ENCODE results near the gene PRUNE1.

PRUNE1 gene

DNA sequence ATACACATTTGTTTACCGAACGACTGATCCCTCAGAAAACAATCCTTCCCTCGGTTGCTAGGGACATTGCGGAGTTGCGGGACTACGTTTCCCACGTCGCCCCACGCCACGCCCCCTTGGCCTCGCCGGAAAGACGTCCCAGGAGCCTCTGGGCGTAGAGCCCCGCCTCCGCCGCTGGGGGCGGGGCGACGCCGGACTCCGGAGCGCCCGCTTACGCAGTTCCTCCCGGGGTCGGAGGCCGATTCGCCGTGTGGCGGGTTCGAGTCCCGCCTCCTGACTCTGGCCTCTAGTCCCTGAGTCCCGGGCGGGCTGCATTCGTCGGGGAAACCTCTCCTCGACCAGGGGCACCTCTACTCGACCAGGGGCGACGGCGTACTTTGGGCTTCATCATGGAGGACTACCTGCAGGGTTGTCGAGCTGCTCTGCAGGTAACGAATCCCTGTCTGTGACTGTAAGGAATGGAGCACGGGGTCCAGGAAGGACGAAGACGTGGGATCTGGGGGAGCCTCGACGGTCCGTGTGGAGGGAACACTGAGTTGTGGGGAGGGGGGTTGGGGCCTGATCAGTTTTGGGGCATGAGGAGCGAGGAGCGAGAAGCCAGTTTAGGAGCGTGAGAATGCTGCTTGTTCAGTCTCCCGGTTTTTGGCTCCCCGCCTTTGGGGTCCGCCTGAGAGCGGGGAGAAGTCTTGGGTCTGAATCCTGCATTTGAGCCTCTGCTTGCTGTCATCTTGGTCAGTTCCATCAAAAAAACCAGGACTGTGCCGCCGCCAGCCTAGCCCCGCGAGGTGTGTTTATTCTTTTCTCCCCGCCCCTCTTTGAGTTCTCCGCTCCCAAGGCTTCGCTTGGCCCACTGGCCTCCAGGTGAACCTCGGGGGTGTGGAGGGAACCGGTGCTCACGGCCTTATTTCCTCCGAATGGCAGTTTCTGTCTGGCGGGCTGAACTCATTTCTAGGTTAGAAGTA is at the start of gene PRUNE1:
TSS of gene PRUNE1 (plus strand) at position 206 of the 962 bp plus-strand sequence. CDS start at position 390, 184 bp downstream.
- DNase-seq = peak; percentile 97

- no peak for DNase-seq
Measured at GRCh38 chr1:150960646-150961045, 47.6 kb upstream of the PRUNE1 start.

DNA sequence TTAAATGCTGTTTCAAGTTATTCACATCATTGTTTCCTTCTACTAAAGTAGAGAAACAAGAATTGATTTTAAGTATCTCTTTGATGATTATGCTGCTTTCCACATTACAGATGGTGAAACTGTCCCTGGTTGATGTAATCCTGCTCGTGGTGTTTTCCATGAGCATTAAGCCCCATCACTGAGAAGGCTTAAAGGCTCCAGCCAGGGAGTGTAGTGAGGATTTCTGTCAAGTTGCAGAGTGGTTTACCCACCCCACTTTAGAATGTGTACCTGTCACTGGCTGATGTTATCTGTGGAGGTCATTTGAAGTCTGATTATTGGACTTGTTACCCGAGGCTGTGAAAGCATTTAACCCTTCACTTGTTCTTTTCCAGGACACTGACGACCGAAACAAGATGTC is 46.5 kb upstream of the PRUNE1 start:
- no peak for DNase-seq

DNA sequence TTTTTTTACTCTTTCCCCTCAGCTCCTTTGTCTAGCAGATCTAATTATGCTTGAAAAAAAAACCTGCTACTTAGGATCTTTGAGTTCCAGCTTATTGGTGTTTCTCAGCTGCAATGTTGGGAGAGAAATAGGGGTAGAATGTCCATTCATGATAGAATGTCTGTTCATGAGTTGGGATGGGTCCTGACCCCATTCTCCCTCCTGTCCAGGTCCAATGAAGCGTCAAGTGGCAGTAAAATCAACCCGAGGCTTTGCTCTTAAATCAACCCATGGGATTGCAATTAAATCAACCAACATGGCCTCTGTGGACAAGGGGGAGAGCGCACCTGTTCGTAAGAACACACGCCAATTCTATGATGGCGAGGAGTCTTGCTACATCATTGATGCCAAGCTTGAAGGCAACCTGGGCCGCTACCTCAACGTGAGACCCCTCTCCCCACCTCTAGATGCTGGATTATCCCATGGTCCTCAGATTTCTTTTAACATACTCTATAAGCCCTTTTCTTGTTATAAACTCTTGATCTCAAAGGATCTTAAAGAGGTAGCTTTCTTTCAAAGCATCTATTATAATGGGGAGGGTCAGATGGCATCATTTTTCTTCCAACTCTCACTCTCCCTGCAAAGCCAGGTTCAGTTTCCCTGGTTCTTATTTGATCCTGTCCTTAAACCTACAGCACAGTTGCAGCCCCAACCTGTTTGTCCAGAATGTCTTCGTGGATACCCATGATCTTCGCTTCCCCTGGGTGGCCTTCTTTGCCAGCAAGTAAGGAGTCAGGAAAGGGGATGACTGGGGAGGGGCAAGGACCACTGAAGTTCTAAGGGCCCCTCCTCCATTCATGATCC is 44.7 kb upstream of the PRUNE1 start:
- DNase-seq = no peak

DNA sequence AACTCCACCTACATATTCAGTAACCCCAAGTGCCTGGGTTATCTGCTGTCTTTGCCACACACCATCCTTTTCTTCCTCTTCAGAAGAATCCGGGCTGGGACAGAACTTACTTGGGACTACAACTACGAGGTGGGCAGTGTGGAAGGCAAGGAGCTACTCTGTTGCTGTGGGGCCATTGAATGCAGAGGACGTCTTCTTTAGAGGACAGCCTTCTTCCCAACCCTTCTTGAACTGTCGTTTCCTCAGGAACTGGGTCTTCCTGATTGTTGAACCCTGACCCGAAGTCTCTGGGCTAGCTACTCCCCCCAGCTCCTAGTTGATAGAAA is 44.1 kb upstream of the PRUNE1 start:
- no peak for DNase-seq

DNA sequence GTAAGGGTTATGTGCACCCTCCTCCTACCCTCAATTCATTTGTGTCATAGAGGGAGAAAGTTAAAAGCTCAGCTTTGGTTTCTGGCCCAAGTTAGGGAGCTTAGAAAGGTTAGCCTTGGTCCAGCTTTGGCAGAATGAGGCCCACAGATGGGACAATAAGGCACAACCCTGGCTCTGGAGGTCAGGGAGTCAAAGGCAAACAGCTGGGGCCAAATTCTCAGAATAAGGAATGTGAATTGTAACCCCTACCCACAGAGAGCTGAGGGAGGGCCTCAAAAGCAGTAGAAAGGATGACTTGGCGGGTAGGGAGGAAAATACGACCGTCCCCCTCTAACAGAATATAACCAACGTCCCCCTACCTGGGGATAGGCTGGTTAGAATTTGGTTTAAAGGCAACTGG is 42.6 kb upstream of the PRUNE1 start:
- DNase-seq = no peak

- DNase-seq = no peak
Measured at GRCh38 chr1:150966011-150966410, 42.2 kb upstream of the PRUNE1 start.

GRCh38 chr1:150967936-150968335 is 40.3 kb upstream of the PRUNE1 start:
- DNase-seq = no peak

GRCh38 chr1:150968491-150968890 is 39.8 kb upstream of the PRUNE1 start:
- DNase-seq = no peak

DNA sequence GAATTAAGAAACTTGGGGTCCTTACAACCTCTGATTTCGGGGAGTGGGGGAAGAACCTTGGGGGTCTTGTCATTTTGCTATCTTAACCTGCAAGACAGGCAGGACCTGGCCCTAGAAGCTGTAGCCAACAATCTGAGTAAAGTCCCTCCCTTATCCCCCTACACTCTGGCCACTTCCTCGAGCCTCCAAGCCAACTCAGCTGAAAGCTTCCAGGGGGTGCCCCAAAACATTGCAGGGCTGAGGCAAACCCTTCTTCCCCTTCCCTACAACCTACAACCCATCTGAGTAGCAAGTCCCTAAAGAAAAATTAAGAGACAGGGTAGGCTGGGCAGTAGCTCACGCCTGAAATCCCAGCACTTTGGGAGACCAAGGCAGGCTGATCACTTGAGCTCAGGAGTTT is 38.6 kb upstream of the PRUNE1 start:
- DNase-seq = no peak

- peak; percentile 70 for DNase-seq
Measured at GRCh38 chr1:150970808-150971582, 37.3 kb upstream of the PRUNE1 start.

GRCh38 chr1:150971583-150972416 is 36.4 kb upstream of the PRUNE1 start:
- peak; percentile 58 for DNase-seq

DNA sequence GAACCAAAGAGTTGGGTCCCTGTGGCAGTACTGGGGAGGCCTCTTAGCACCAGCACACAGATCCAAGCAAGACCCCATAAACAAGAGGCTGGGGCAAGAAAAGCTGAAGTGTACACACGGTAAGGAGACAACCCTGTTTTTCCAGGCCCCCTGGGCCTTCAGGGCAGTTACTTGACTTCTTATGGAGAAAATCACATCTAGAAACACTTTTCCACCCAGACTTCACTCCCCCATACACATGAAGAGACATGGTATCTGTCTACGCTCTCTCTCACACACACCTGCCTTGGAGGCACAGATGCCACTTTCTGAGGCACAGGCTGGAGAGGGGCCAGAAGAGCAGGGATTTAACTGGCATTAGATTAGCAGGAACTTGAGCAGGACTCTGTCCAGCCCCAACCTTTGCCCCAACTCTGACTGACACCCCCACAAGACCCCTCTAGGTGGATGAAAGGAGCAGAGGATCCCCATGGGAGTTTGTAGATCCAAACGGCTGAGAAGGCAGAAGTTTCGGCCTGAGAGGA is 35.8 kb upstream of the PRUNE1 start:
- no peak for DNase-seq

DNA sequence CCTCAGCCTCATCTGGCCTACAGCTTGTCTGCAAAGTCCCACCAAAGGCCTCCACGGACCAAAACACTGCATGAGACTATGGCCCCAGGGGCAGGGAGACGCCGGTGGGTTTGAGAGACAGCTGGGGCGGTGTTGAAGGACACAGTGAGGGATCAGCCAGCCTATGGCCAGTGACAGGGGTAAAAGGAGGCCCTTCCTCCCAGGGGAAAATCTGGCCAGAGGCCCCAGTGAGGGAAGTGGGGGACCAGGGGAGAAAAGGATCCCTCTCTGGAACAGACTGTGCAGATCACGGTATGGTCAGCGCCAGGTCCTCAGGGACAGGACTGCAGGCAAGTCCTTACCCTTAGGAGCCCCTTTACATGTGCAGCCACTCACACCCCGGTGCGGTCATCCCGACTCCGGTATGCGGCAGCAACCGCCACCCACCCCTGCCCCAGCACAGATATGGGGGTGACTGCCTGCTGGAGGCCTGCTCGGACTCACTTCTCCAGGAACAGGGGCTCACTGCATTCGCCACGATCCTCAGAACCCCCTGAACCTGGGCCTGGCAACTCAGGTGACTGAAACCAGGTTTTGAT is 34.9 kb upstream of the PRUNE1 start:
- no peak for DNase-seq

GRCh38 chr1:150973836-150974579 is 34.2 kb upstream of the PRUNE1 start:
- peak; percentile 59 for DNase-seq

GRCh38 chr1:150974580-150975478 is 33.4 kb upstream of the PRUNE1 start, which contains the start of gene CERS2:
CERS2 (minus strand) TSS chr1:150974835; CDS start chr1:150969090, 5,745 bp downstream.
- DNase-seq = peak; percentile 91

DNA sequence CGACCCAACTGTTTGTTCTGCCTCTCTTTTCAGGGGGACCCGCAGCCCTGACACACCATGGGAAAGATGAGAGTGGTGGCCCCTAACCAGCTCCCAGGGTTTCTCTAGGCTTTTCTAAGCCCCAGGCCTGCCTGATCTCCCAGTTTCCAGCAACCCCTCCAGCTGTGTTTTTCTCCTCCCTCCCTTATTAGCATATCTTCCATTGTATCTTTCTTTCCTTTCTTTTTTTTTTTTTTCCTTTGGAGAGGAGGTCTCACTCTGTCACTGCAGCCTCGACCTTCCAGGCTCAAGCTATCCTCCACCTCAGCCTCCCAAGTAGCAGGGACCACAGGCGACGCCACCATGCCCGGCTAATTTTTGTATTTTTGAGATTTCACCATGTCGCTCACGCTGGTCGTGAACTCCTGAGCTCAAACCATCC is 31.8 kb upstream of the PRUNE1 start:
- no peak for DNase-seq

DNA sequence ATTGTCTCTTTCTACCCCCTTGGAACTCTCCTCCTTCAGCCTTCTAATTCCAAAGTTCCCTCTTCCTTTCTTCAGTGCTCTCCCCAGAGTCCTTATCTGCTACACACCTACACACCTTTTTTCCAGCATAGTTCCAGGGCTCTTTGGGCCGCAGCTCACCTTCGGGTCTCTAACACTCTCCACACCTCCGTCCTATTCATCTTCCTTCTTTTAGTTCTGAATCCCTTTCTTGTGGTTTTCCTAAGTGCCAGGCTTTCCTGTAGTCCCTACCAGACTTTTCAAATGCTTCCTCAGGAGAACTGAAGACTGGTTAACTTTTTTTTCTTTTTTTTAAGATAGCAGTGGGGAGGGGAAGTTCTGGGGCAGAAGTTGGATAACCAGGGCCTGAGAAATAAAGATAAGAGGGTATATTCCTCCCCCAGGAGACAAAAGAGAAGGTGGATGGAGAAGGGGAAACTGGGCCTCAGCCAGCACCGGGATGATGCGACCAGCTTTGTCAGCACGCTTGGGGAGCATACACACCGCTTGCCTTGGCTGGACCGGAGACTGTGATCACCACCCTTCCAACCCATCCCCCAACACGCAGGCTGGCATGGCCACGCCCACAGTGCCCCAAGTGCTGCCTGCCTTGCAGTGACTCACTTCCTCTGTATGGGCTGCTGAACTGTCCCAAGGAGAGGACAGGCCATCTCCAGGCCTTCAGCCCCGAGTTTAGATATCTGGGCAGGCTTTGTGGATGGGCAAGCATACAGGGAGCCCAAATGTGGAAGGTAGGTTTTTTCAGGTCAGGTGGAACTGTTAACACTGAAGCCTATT is 31.2 kb upstream of the PRUNE1 start:
- DNase-seq = peak; percentile 87
